DMS53 treated with DMSO at 0.1 percent for 48 hours (cell line): Measurements from ENCODE around the gene LGR4.
"Not testable (repeated sequence)": the region's sequence is repeated elsewhere in the genome, so short reads cannot be mapped to it uniquely, and the experiment has no call there.

Source experiments
- DNase-seq: peaks from one replicate; lab custom pipeline; 2025; ENCODE audit not compliant: unreplicated experiment; lab: John Stamatoyannopoulos, UW

LGR4 gene, protein sequence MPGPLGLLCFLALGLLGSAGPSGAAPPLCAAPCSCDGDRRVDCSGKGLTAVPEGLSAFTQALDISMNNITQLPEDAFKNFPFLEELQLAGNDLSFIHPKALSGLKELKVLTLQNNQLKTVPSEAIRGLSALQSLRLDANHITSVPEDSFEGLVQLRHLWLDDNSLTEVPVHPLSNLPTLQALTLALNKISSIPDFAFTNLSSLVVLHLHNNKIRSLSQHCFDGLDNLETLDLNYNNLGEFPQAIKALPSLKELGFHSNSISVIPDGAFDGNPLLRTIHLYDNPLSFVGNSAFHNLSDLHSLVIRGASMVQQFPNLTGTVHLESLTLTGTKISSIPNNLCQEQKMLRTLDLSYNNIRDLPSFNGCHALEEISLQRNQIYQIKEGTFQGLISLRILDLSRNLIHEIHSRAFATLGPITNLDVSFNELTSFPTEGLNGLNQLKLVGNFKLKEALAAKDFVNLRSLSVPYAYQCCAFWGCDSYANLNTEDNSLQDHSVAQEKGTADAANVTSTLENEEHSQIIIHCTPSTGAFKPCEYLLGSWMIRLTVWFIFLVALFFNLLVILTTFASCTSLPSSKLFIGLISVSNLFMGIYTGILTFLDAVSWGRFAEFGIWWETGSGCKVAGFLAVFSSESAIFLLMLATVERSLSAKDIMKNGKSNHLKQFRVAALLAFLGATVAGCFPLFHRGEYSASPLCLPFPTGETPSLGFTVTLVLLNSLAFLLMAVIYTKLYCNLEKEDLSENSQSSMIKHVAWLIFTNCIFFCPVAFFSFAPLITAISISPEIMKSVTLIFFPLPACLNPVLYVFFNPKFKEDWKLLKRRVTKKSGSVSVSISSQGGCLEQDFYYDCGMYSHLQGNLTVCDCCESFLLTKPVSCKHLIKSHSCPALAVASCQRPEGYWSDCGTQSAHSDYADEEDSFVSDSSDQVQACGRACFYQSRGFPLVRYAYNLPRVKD

DNA sequence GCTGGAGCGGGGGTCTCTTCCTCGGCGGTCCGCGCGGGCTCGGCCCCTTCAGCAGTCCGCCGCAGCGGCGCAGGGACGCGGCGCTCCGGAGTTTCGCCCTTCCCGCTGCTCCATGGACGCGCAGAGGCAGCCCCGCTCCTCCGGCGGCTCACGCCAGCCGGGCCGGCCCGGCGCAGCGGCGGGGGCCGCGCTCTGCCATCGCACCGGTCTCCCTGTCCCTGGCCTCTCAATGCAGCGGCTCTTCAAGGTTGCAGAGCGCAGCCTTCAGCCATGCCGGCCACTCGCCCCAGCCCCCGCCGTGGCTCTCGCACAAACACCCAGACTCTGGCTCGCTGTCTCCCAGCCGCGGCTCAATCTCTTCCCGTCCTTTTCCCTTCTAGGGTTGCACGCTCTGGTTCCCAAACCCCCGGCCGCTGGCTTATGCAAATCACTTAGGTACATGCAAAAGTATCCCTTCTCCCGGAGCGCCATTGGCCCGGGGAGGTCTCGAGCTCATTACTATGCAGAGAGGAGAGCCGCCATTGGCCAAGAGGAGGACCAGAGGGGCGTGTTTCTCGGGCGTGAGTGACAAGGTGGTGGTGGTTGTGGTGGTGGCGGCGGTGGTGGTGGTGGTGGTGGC, at the start of gene LGR4:
LGR4 (minus strand) TSS at position 393 of the 619 bp plus-strand sequence. CDS start 488 bp downstream, outside the sequence.
- peak; percentile 89 for DNase-seq

DNA sequence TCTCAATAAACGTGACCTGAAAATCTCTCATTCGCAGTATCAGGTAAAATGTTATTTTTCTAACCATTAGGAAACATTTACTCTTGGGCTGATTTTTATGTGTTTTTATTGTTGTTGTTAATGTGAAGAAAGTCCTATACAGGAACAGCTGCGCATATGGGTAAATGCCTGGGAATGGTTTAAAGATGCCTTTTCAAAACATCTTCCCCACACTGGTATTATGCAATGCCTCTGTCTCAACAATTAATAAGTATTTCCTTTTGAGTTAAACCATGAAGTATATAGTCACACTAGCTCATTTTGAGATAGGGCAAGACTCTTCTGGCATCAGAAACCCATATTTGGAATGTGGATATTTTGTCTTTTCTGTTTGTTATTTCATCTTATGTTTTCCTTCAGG, 47.6 kb upstream of the LGR4 start:
- DNase-seq: no peak

DNA sequence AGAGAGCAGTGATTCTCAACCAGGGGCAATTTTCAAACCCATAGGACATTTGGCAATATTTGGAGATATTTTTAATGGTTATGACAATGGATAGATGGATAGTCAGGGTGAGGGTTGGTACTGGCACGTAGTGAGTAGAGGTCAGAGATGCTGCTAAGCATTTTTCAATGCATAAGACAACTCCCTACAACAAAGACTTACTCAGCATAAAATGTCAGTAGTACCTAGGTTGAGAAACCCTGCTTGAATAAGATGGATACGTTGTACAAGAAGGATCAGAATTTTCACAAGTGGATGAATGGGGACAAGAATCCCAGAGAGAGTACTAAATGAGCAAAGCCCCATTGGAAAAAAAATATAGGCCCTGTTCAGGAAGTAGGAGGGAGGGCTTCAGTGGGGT, 45.9 kb upstream of the LGR4 start:
- DNase-seq: no peak

DNA sequence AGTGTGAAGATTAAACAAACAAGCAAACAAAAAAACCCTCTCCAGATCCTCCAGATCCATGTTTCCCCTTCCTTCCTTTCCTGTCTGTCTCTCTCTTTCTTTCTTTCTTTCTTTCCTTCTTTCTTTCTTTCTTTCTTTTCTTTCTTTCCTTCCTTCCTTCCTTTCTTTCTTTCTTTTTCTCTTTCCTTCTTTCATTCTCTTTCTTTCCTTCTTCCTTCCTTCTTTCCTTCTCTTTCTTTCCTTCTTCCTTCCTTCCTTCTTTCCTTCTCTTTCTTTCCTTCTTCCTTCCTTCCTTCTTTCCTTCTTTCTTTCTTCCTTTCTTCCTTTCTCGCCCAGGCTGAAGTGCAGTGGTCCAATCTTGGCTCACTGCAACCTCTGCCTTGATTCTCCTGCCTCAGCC, 44.9 kb upstream of the LGR4 start:
- DNase-seq: not testable (repeated sequence)

DNA sequence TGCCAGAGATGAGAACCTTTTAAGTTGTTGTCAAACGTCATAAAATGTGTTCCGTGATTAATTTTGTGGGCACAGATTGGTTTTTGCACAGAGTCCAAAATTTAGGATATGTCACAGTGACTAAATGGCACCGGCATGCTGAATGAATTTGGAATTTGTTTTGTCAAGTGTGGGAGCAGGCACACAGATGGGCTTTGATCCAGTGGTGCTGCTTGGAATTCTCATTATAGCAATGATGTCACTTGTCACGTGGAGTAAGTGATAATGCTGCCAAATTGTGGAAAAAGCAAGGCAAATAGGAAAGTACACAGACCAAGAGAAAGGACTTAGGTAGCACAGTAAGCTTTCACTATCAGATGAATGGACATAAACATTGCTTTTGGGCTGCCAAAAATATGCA, 42.0 kb upstream of the LGR4 start:
- DNase-seq: no peak

DNA sequence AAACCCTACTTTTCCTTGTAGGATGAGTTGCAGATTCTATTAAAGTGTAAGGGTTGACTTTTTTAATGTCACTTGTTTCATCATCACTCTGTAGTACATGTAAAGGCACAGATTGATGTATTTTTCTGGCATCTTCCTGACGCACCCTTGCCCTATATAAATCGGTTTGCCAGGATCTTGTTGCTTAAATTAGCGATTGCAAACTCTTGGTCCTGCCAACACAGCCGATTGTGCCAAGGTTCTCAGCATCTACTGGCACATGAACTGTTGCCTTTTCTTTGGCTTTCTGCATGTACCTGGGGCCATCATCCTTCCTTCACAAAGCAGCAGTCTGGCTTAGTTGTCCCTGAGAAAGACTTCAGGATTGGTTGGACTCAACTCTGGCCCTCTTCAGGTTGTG, 41.5 kb upstream of the LGR4 start:
- DNase-seq: no peak

DNA sequence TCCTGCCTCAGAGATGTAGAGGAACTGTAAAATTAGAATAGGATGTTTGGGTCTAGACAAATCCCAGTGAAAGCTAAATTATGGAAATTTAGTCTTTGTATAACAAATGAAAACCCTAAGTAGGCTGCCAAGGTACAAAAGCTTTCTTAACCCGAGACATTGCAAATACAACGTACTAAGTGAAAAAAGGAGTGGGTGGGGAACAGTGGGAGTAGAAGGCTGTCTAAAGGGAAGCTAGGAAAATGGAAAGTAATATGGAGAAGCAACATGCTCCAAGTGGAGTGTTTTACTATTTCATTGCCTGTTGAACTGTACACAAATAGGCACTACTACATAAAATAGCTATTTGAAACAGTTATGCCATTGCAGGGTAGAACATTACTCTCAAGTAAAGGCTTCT, 40.8 kb upstream of the LGR4 start:
- DNase-seq: no peak

DNA sequence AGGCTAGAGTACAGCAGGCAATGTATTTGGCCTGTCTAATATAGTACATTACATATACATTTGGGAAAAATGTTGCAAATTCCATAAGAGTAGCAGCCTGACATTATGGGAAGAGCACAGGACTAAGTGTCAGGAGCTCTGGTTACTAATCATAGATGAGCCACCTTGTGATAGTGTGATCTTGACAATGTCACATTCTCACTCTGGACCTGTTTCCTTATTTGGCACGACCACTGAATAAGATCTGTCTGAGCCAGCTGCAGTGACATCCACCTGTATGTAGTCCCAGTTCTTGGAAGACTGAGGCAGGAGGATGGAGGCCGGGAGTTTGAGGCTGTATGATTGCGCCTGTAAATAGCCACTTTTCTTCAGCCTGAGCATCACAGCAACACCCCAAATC, 39.6 kb upstream of the LGR4 start:
- no peak for DNase-seq

DNA sequence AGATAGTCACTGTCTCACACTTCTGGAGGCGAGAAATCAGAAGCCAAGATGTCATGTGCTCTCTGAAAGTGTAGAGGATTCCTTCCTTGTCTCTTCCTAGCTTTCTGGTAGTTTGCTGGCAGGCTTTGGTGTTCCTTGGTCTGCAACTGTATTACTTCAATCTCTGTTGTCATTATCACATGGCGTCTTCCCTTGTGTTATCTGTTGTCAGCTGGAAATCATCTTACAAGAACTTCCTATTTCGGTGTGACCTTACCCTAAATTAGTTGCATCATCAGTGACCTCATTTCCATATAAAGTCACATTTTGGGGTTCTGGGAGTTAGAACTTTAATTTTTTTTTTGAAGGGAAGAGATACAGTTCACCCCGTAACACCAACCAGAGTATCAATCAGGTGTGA, 37.3 kb upstream of the LGR4 start:
- DNase-seq: no peak

DNA sequence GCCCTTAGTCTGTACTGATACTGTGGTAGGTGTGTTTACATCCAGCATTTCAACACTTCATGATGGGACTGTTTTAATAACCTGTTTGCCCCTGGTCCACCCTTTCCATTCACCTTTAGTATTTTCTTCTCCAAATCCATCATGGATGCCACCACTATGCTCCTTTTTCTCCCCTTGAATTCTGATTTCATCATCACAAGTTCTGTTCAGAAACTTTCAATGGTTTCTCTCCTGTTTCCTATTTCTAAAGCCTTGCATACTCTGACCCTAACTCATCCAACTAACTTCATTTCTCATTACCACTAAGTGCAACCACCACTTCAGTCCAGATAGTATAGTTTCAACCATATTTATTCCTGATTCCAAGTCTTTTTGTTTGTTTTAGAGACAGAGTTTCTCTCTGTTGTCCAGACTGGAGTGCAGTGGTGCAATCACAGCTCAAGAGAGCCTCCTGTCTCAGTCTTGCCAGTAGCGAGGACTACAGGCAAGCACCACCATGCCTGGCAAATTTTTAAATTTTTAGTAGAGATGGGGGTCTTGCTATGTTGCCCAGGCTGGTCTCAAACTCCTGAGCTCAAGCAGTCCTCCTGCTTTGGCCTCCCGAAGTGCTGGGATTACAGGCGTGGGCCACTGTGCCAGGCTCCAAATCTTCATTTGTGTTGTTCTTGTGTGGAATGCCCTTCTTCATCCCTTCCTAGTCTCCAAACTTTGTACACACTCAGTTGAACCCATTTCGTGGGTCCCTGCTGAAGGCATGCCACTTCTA, 35.1 kb upstream of the LGR4 start:
- no peak for DNase-seq

DNA sequence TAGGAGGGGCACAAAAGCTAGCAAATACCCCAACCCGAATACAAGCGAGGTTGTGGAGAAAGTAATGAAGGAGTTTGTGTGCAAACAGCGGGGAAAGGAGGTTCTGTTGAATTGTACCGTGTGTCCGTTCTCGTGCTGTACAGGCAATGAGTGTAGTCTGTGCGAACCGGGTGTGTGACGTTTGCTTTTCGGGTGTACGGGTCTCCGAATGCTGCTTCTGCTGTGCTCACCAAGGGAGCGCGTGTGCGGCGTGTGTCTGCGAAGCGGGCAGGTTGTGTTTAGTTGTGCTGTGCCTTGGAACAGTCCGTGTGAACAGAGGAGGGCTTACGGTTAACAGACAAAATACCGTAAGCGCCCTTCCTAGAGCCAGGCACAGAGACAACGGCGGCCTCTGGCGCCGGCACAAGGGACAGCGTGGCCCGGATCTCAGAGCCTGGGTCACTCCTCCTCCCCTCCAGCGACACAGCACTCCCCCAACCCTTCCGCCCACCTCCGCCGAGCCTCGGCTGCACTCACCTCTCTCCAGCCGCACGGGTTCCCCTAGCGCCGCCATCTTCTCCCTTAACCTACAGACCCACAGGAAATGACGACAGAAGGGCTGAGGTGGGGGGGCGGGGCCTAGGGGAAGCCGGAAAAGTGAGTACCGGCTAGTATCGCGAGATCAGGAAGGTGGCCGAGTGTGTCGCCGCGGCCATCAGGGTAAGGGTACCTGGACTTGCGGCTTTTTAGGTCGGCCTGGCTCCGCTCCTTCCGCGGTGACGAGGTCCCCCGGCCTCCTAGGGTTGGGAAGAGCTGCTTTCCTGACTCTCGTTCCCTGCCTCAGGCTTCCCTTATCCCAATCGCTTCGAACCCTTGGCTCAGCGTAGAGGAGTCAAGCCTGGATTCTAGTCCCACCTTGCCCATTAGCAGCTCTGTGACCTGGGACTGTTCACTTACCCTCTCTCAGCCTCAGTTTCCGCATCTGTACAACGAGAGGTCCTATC, 33.9 kb upstream of the LGR4 start, which contains the start of gene LIN7C:
LIN7C (minus strand) TSS at position 570 of the 983 bp plus-strand sequence; CDS start at position 553, 17 bp downstream.
- peak; percentile 93 for DNase-seq

DNA sequence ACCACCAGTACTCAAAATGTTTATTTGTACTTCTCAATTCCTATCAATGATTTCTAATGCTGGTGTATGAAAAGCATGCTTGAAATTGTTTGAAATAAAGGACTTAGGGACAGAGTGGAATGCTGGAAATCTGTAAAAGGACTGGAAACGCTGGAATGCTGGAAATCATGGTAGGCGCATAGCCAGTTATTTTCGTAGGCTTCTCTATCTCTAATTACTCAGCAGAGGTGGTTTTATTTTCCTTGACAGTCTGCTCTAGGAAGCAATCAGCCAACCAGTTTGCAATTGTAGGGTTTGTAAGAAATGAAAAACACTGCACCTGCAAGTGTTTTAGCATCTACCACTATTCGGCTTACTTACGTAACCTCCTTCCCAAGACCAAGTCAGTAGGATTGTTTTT, 33.2 kb upstream of the LGR4 start:
- no peak for DNase-seq

DNA sequence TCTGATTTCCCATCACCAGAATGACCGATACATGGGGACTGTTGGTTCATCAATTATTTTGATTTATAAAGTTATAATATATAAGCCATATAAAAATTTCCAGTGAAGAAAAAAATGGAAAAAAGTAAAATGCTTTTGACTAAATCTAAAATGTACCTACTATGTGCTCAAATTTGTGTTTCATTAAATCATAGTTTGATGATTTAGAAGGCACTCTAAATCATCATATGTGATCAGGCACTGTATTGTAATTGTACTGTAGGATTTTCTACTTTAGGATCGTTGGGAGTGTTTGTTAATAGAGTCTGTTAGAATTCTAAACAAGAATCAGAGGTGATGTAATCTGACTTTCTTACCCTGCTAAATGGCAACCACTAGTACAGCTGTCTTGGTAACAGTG, 31.6 kb upstream of the LGR4 start:
- no peak for DNase-seq

DNA sequence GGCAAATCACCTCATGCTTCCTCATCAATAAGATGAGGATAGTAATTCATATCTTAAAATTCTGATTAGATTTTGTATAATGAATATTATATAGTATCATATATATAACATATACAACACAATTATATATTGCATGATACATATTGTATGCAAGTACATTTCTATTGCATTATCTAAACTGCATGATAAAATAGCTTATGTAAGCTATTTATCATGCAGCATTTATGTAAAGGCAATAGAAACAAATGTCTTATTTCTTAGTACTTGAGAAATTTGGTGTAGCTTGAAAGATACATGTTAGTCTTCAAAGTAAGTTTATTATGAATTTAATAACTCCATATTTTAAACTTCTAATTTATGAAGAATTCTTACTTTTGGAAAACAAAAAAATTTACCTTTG, 28.5 kb upstream of the LGR4 start:
- no peak for DNase-seq

DNA sequence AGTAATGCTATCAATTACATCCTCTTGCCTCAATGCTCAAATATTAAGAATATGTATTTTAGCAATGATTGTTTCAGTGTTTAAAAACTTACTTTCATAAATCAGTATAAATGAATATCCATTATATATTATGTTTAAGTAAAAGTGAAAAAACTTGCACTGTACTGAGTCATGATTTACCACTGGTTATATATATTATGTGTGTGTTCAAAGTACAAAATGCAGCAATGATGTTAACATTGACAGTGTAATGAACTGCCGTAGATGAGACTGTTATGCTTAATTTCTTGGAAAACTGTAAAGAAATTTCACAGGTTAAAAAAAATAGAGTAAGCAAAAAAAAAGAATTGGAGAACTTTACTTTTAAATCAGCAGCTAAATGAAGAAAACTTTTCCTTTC, 25.3 kb upstream of the LGR4 start:
- no peak for DNase-seq

DNA sequence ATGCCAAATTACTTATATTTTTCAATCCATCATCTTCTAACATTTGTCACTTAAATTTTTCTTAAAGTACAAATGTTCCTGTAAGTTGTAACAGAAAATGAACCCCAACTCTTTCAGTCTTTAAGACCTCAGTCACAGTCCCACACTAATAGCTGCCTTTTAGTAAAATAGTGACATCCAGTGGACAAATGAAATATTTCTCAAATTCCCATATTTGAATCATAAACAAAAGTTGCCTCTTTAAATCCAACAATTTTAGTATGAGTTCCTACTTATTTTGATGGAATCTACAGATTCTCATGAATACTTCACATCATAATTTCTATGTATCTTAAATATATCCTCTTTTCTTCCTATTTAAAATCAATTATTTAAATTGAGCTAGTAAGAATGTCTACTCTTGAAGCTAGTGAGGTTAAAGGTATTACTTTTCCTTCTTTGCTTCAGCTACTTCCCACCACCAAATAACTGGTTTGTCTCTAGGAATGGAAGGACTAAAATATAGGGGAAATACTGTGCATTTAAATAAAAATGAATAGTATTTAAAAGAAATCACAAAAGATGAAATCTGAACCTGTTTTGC, 24.8 kb upstream of the LGR4 start:
- DNase-seq: peak; percentile 4

DNA sequence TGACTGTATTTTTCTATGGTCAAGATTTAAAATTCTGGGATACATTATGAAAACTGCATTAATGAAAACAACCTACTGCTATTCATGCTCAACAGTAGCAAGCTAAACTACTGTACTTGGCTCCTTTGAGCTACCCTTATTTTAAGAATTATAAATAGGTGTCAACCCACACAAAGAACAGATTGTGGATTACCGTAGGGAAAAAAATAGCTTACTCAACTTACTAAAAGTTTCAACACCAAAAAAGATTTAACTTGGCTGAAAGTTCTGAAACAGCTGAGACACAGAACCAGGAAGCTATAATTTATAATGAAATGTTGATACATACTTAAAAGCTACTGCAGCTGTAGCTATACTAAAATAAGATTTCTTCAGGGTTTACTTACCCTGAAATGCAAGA, 23.9 kb upstream of the LGR4 start:
- DNase-seq: no peak

DNA sequence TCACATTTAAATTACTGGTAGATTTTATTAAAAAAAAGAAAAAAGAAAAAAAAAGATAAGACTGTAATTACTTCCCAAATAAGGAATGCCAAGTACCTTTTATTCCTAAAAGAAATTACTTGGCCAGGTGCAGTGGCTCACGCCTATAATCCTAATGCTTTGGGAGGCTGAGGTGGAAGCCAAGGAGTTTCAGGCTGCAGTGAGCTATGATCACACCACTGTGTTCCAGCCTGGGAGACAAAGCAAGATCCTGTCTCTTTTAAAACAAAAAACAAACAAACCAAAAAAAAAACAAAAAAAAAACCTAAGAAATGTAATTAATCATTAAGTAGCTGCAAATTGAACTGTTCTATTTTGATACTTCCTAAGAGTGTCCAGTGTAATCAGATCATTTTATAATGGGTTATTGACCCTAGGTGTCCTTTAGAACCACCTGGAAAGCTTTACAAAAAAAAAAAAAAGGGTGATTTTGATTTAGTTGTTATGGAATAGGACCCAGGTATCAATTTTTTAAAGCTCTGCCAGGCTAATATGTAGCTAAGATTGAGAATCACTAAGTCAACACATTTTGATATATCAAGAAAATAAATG, 23.2 kb upstream of the LGR4 start:
- DNase-seq: no peak

DNA sequence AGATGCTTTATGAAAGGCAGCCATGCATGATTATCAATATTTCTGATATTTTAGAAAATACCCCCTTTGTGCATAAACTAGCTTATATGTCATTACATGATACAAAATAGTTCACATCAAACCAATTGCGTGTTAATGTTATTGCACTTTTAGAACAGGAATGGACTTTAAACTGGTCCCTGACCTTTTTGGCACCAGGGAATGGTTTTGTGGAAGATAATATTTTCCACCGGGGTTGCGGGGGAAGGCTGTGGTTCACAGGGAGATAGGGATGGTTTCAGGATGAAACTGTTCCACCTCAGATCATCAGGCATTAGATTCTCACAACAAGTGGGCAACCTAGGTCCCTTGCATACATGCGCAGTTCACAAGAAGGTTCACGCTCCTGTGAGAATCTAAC, 16.5 kb upstream of the LGR4 start:
- DNase-seq: no peak
